HepG2 (cell line): ENCODE data around the gene INF2. TPM values are rescaled to one million over a fixed set of nuclear protein-coding genes. Genes with fewer than 3 reads are reported as not detected.

Source experiments
- ATAC-seq: fragments of 200-7000 bp; cut with Tn5 transposase; 3 replicates; pipeline ENCODE4 v1.9.1; 2020; ENCODE audit warnings: mild to moderate bottlenecking, moderate library complexity
- BruUV-seq: library from RNA; stranded (reverse); fragments of 400-500 nt; replicated peaks from 2 replicates; lab custom pipeline; 2021; lab: Mats Ljungman, UMichigan
- CTCF ChIA-PET: fragments of 300-600 bp; formaldehyde crosslinking; extraction: SDS; loops from one replicate; lab custom pipeline; 2021; ENCODE audit warnings: low total read pairs, inconsistent platforms, low intra/inter-chr PET ratio; lab: Yijun Ruan, JAX
- POLR2A ChIA-PET: fragments of 350-600 bp; sonication (Branson Sonifier 250); formaldehyde crosslinking; loops from one replicate; lab custom pipeline; 2020; ENCODE audit warnings: antibody characterized with exemption, inconsistent platforms; lab: Yijun Ruan, JAX
- DNase-seq: peaks from one replicate; pipeline ENCODE4 v3.0.0-alpha.2; 2015; ENCODE audit warnings: low spot score
- FAIRE-seq: peaks from 3 replicates; lab custom pipeline; 2011; peaks lifted over from hg19 to GRCh38; lab: Jason Lieb, UNC
- H2AFZ ChIP-seq: one replicate; pipeline ENCODE4 v1.6.1; 2011; ENCODE audit warnings: low read length, inconsistent platforms
- H3K27ac ChIP-seq: fragments of 300-600 bp; 3 replicates; pipeline ENCODE4 v1.8.0; 2011; ENCODE audit warnings: mixed run types, mild to moderate bottlenecking, mixed read lengths, low read length, inconsistent platforms; ENCODE audit not compliant: insufficient read depth; ENCODE audit errors: extremely low read length
- H3K27me3 ChIP-seq, 2 experiments: fragments of 200-600 bp in 1 of 2; 2 replicates in 1 of 2; 3 replicates in 1 of 2; pipeline versions ENCODE4 v1.6.0 to v1.8.0; 2011; ENCODE audit warnings: low read length in 2 of 2, mild to moderate bottlenecking in 2 of 2, moderate library complexity in 2 of 2, inconsistent platforms in 1 of 2; ENCODE audit not compliant: insufficient read depth in 2 of 2, control insufficient read depth in 1 of 2
- H3K36me3 ChIP-seq, 2 experiments: fragments of 200-600 bp in 1 of 2; replicated peaks in 1 of 2; 2 replicates in 1 of 2; 3 replicates in 1 of 2; pipeline versions ENCODE4 v1.5.1 to v1.8.0; 2011; ENCODE audit warnings: low read length in 2 of 2, inconsistent platforms in 1 of 2; ENCODE audit not compliant: insufficient read depth in 2 of 2, control insufficient read depth in 1 of 2
- H3K4me1 ChIP-seq: 2 replicates; pipeline ENCODE4 v1.5.1; 2012; ENCODE audit warnings: low read length, inconsistent platforms; ENCODE audit not compliant: insufficient read depth
- H3K4me2 ChIP-seq: 2 replicates; pipeline ENCODE4 v1.6.0; 2011; ENCODE audit warnings: low read depth, low read length, inconsistent platforms
- H3K4me3 ChIP-seq, 3 experiments: fragments of 200-600 bp in 1 of 3; sonication (generic), shearing (Covaris generic) in 1 of 3; replicated peaks in 1 of 3; 2 replicates each; pipeline ENCODE4 v1.5.1; 2011 to 2016; ENCODE audit warnings: low read length in 3 of 3, inconsistent platforms in 2 of 3, low read depth in 2 of 3, mild to moderate bottlenecking in 2 of 3, control low read depth in 1 of 3, mixed read lengths in 1 of 3; ENCODE audit not compliant: insufficient read depth in 1 of 3
- H3K79me2 ChIP-seq: one replicate; pipeline ENCODE4 v1.6.1; 2011; ENCODE audit warnings: low read length, inconsistent platforms; ENCODE audit not compliant: insufficient read depth
- H3K9ac ChIP-seq: 2 replicates; pipeline ENCODE4 v1.6.0; 2011; ENCODE audit warnings: mild to moderate bottlenecking, low read depth, low read length, inconsistent platforms; ENCODE audit not compliant: insufficient read depth
- H3K9me3 ChIP-seq: 2 replicates; pipeline ENCODE4 v1.5.1; 2012; ENCODE audit warnings: mild to moderate bottlenecking, low read length
- H4K20me1 ChIP-seq: 2 replicates; pipeline ENCODE4 v1.6.0; 2011; ENCODE audit warnings: inconsistent platforms, mild to moderate bottlenecking, low read length, moderate library complexity; ENCODE audit not compliant: insufficient read depth
- FOXA3 ChIP-seq: IDR thresholded peaks from 2 replicates; pipeline ENCODE4 v1.6.1; 2016; ENCODE audit warnings: missing genetic modification reagents, missing compliant biosample characterization
- HDAC2 ChIP-seq: sonication (generic); formaldehyde crosslinking; IDR thresholded peaks from 2 replicates; pipeline ENCODE4 v1.4.0; 2020; ENCODE audit warnings: missing genetic modification reagents
- KLF9 ChIP-seq: IDR thresholded peaks from 2 replicates; pipeline ENCODE4 v1.6.1; 2016; ENCODE audit warnings: low read depth
- MYNN ChIP-seq: sonication (generic); formaldehyde crosslinking; IDR thresholded peaks from 2 replicates; pipeline ENCODE4 v1.4.0; 2020; ENCODE audit warnings: mild to moderate bottlenecking, low read depth, missing genetic modification reagents
- SIX1 ChIP-seq: sonication (generic); formaldehyde crosslinking; IDR thresholded peaks from 2 replicates; pipeline ENCODE4 v1.4.0; 2020; ENCODE audit warnings: missing genetic modification reagents, borderline replicate concordance
- TAF1 ChIP-seq: sonication (generic); formaldehyde crosslinking; IDR thresholded peaks from 2 replicates; pipeline ENCODE4 v1.4.0; 2020; ENCODE audit warnings: missing genetic modification reagents
- ZFP36 ChIP-seq: fragments of 150-350 bp; IDR thresholded peaks from 2 replicates; pipeline ENCODE4 v1.6.1; 2018; ENCODE audit warnings: borderline replicate concordance, low read length, low read depth; ENCODE audit not compliant: partially characterized antibody
- ZMYM4 ChIP-seq: sonication (generic); formaldehyde crosslinking; IDR thresholded peaks from 2 replicates; pipeline ENCODE4 v1.8.1; 2023; ENCODE audit warnings: mild to moderate bottlenecking, missing genetic modification reagents
- ZNF720 ChIP-seq: sonication (generic); formaldehyde crosslinking; IDR thresholded peaks from 2 replicates; pipeline ENCODE4 v1.4.0; 2020; ENCODE audit warnings: missing genetic modification reagents
- ZNF75D ChIP-seq: sonication (generic); formaldehyde crosslinking; IDR thresholded peaks from 2 replicates; pipeline ENCODE4 v1.8.1; 2023; ENCODE audit warnings: missing genetic modification reagents, mild to moderate bottlenecking, borderline replicate concordance
- WGBS: methylation state at CpG from one replicate; pipeline ENCODE4 v1.1.6; 2017; ENCODE audit warnings: low lambda C conversion rate; 5-methylcytosine and 5-hydroxymethylcytosine counted together
- in situ Hi-C: cut with HindIII; loops from 2 replicates; pipeline ENCODE4 v1.10.0; 2017; ENCODE audit warnings: low pct_unique_long_range_greater_than_20kb; ENCODE audit not compliant: extremely low pct_ligation_motif_present
- intact Hi-C: fragments of 100-400 bp; cut with micrococcal nuclease; formaldehyde crosslinking; loops from one replicate; pipeline ENCODE4 v1.10.0; 2022; ENCODE audit not compliant: unreplicated experiment
- polyA plus RNA-seq, 8 experiments: library from polyadenylated mRNA; depleted of rRNA in 3 of 8; stranded (reverse) in 7 of 8; unstranded in 1 of 8; fragments of >200 nt; fragmentation: Illumina TruSeq in 4 of 8; extraction: Trizol in 4 of 8; gene quantifications; 2 replicates each; pipeline versions ENCODE4 v1.2.1 to v1.2.3, GENCODE V29; 2011 to 2016; ENCODE audit warnings: low read depth in 4 of 8, missing spikeins in 1 of 8, mixed read lengths in 1 of 8; ENCODE audit not compliant: insufficient read depth in 1 of 8
- total RNA-seq, 5 experiments: library from RNA; depleted of rRNA; stranded (reverse); fragments of >200 nt; fragmentation: Illumina TruSeq; extraction: Trizol; gene quantifications; 2 replicates each; pipeline ENCODE4 v1.2.3, GENCODE V29; 2016; ENCODE audit warnings: low read depth in 1 of 5
- TF ChIP-seq, protein P1 (sequence below): sonication (generic); formaldehyde crosslinking; IDR thresholded peaks from 2 replicates; pipeline ENCODE4 v1.5.0; 2020; ENCODE audit warnings: mild to moderate bottlenecking, missing genetic modification reagents
- TF ChIP-seq, protein P2 (sequence below): sonication (generic); formaldehyde crosslinking; IDR thresholded peaks from 2 replicates; pipeline ENCODE4 v1.8.0; 2022; ENCODE audit warnings: mild to moderate bottlenecking, missing genetic modification reagents
- TF ChIP-seq, protein P3 (sequence below): sonication (generic); formaldehyde crosslinking; IDR thresholded peaks from 2 replicates; pipeline ENCODE4 v1.5.1; 2020; ENCODE audit warnings: missing genetic modification reagents, mild to moderate bottlenecking, borderline replicate concordance
- TF ChIP-seq, protein P4 (sequence below): sonication (generic); formaldehyde crosslinking; IDR thresholded peaks from 2 replicates; pipeline ENCODE4 v1.4.0; 2020; ENCODE audit warnings: missing genetic modification reagents, mild to moderate bottlenecking, borderline replicate concordance

INF2 gene
- total and polyA plus RNA-seq, 2 of the 13 experiments (the other 11 are each of a cell fraction or from before 2014, with no cell fraction given): 16.4 to 26.4 TPM

DNA sequence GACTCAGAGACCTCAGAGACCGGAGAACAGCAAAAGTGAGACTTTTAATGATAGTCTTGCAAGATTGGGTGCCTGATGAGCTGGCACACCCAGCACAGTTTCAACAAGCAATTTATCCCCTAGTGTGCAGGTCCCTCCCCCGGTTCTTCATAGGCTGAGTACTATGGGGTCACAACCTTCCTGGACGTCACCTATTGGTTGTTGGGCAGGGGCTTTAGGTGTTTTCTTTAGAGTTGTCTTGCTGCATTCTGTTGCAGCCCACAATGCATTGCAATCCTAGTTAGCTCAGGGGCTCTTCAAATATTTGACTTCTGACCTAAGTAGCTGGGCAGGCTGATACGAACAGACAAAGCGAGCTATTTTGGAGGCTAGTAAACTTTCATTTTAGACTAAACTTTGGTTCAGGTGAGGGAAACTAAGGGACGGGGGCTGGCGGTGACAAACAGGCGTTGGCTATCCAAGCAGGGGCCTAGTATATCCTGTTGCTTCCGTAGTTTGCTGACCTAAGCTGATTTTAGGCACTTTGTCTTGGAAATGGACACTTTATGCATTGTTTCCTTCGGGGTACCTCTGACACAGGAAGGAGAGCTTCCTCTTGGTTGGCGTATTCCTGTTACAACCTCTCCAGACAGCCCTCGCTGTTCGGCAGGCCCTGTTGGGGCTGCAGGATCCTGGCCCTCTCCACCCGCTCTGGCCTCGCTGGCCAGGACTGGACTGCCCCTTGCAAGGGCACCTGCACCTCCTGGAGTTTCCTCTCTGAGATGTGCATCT, 77.6 kb downstream of the INF2 start:
- 0% methylated on average over 10 of the region's 15 CpGs for WGBS
- peak overlapping the region; percentile 74 to 81 (median 75) for H3K4me3 ChIP-seq
- ATAC-seq (peak; percentile 30), DNase-seq (peak; percentile 93), FAIRE-seq (peak; percentile 99)
- peak overlapping the region; percentile 93 for H3K4me2 ChIP-seq
- intact Hi-C loops (loop anchor here (2.0 kb wide), 1 partner anchor 14 kb away; the partner anchor contains the start of gene SIVA1), in situ Hi-C loops (loop anchor here (5.0 kb wide), 2 partner anchors 55 to 100 kb away; partner anchors contain the start of gene CEP170B)
- no peak overlapping the region for H2AFZ ChIP-seq
- BruUV-seq: TSS peak; percentile 95
- peak overlapping the region; percentile 97 for H3K27ac ChIP-seq
- H3K36me3 ChIP-seq: peaks cover 7 to 18% of the 10 kb centered on the region in 2 experiments
- H3K79me2 ChIP-seq: peaks cover 53% of the 10 kb centered on the region
- H4K20me1 ChIP-seq: peaks cover 26% of the 10 kb centered on the region
- ChIA-PET POLR2A (interaction anchor here (0.6 to 4.1 kb wide), 18 partner anchors 9 to 218 kb away, joined by 3 to 72 read pairs (median 12); partner anchors contain the start of genes AKT1, CEP170B, CLBA1 and SIVA1), CTCF (interaction anchor here (2.5 kb wide), 1 partner anchor 104 kb away, joined by 11 read pairs; no protein-coding TSS in a partner anchor)
- peaks cover 8% of the 10 kb centered on the region for H3K9me3 ChIP-seq
- H3K9ac ChIP-seq: peak overlapping the region; percentile 99
- H3K4me1 ChIP-seq: peaks cover 45% of the 10 kb centered on the region
- no peaks in the 10 kb centered on the region; a peak in 1 of 5 replicates for H3K27me3 ChIP-seq
- TF ChIP-seq ZNF720: no peak
- no peak; the same call in 1 of the 2 replicates for TF ChIP-seq KLF9 (CRISPR knock-in tag)
- TF ChIP-seq, protein P1, sequence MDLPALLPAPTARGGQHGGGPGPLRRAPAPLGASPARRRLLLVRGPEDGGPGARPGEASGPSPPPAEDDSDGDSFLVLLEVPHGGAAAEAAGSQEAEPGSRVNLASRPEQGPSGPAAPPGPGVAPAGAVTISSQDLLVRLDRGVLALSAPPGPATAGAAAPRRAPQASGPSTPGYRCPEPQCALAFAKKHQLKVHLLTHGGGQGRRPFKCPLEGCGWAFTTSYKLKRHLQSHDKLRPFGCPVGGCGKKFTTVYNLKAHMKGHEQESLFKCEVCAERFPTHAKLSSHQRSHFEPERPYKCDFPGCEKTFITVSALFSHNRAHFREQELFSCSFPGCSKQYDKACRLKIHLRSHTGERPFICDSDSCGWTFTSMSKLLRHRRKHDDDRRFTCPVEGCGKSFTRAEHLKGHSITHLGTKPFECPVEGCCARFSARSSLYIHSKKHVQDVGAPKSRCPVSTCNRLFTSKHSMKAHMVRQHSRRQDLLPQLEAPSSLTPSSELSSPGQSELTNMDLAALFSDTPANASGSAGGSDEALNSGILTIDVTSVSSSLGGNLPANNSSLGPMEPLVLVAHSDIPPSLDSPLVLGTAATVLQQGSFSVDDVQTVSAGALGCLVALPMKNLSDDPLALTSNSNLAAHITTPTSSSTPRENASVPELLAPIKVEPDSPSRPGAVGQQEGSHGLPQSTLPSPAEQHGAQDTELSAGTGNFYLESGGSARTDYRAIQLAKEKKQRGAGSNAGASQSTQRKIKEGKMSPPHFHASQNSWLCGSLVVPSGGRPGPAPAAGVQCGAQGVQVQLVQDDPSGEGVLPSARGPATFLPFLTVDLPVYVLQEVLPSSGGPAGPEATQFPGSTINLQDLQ (CRISPR knock-in tag): no peak
- TF ChIP-seq HDAC2 (CRISPR knock-in tag): peak; percentile 59
- no peak for TF ChIP-seq MYNN (CRISPR knock-in tag)
- peak; percentile 30; the same call in 1 of the 2 replicates for TF ChIP-seq ZMYM4
- peak; percentile 70 for TF ChIP-seq TAF1 (CRISPR knock-in tag)
- peak; percentile 41 for TF ChIP-seq SIX1 (CRISPR knock-in tag)
- TF ChIP-seq, protein P2, sequence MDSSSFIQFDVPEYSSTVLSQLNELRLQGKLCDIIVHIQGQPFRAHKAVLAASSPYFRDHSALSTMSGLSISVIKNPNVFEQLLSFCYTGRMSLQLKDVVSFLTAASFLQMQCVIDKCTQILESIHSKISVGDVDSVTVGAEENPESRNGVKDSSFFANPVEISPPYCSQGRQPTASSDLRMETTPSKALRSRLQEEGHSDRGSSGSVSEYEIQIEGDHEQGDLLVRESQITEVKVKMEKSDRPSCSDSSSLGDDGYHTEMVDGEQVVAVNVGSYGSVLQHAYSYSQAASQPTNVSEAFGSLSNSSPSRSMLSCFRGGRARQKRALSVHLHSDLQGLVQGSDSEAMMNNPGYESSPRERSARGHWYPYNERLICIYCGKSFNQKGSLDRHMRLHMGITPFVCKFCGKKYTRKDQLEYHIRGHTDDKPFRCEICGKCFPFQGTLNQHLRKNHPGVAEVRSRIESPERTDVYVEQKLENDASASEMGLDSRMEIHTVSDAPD: 0 out of 2 replicates have a peak, but pooled peaks have one; percentile 47
- TF ChIP-seq, protein P3, sequence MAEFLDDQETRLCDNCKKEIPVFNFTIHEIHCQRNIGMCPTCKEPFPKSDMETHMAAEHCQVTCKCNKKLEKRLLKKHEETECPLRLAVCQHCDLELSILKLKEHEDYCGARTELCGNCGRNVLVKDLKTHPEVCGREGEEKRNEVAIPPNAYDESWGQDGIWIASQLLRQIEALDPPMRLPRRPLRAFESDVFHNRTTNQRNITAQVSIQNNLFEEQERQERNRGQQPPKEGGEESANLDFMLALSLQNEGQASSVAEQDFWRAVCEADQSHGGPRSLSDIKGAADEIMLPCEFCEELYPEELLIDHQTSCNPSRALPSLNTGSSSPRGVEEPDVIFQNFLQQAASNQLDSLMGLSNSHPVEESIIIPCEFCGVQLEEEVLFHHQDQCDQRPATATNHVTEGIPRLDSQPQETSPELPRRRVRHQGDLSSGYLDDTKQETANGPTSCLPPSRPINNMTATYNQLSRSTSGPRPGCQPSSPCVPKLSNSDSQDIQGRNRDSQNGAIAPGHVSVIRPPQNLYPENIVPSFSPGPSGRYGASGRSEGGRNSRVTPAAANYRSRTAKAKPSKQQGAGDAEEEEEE: no peak
- TF ChIP-seq ZFP36: no peak
- TF ChIP-seq, protein P4, sequence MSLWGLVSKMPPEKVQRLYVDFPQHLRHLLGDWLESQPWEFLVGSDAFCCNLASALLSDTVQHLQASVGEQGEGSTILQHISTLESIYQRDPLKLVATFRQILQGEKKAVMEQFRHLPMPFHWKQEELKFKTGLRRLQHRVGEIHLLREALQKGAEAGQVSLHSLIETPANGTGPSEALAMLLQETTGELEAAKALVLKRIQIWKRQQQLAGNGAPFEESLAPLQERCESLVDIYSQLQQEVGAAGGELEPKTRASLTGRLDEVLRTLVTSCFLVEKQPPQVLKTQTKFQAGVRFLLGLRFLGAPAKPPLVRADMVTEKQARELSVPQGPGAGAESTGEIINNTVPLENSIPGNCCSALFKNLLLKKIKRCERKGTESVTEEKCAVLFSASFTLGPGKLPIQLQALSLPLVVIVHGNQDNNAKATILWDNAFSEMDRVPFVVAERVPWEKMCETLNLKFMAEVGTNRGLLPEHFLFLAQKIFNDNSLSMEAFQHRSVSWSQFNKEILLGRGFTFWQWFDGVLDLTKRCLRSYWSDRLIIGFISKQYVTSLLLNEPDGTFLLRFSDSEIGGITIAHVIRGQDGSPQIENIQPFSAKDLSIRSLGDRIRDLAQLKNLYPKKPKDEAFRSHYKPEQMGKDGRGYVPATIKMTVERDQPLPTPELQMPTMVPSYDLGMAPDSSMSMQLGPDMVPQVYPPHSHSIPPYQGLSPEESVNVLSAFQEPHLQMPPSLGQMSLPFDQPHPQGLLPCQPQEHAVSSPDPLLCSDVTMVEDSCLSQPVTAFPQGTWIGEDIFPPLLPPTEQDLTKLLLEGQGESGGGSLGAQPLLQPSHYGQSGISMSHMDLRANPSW: 0 out of 2 replicates have a peak, but pooled peaks have one; percentile 37
- no peak for TF ChIP-seq FOXA3 (CRISPR knock-in tag)
- TF ChIP-seq ZNF75D (CRISPR knock-in tag): no peak
